HG03280 (cell line): ENCODE data around the gene PCSK6.

Source experiments
- ATAC-seq: cut with Tn5 transposase; IDR thresholded peaks from one replicate; pipeline ENCODE4 v1.9.1; 2021; ENCODE audit warnings: mild to moderate bottlenecking, moderate library complexity; ENCODE audit not compliant: unreplicated experiment

Gene PCSK6

DNA sequence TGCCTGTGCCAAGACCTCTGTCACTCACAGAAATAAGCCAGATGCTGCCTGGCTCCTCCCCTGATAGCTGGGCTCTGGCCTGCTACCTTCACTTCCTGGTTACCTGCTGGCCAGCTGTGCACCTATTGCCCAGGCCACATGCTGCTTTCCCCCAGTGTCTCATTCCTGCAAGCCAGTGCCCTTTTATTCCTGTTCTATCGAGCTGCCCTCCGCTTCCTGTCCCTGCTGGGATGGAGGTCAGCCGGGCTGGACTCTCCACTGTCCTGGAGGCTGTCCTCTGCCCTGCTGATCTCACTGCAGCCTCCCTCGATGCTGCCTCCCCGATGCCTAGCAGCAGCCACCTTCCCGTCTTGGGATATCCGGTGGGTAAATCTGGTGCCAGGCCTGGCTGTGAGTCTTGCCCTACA, 157.4 kb downstream of the PCSK6 start:
- ATAC-seq, result no peak

GRCh38 chr15:101329867-101330380, 159.6 kb downstream of the PCSK6 start:
- no peak for ATAC-seq

- no peak for ATAC-seq
Measured at GRCh38 chr15:101329309-101329863, 160.1 kb downstream of the PCSK6 start.

DNA sequence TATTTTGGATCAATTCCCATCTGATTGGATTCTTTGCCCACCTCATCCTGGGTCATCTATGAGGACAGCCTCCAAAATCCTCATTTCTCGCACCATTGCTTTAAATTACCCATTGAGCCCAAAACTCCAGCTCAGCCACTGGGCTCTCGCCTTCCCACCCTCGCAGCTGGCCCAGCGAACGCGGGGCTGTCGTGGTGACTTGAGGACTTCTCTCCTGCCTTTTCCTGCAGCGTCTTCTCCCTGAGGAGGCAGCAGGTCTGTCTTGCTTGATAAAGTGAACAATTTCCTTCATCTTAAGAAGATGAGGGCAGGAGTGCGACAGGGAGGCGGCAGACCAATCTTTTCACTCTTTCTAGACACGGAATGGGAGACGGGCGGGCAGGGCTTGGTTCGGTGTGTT, 161.5 kb downstream of the PCSK6 start:
- ATAC-seq, result no peak

DNA sequence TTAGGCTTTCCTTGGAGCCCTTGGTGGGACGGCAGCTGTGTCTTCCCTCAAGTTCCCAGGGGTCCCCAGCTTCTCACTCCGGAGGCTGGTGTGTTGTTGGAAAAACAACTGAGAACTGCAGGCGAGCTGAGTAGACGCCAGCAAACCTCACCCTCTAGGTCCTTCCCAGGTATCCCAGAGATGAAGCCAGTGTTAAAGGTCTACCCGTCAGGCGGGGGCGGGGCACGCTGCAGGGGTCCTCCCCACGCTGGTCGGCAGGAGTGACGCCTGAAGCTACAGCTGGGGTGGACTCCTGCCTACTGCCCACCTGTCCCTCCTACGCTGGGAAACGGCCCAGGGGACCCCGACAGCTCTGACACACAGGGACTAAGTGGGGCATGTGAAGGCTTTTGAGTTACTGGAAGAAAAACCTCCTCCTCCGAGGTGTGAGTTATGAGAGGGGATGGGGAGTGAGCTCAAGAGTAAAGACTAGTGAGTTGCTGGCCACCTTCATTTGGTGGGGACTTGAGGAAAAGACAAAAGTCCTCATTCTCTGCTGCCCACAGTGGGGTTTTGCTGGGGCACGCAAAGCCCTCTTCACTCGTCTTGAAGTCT, 162.3 kb downstream of the PCSK6 start:
- ATAC-seq, result no peak

GRCh38 chr15:101326462-101327146, 162.9 kb downstream of the PCSK6 start:
- no peak for ATAC-seq

DNA sequence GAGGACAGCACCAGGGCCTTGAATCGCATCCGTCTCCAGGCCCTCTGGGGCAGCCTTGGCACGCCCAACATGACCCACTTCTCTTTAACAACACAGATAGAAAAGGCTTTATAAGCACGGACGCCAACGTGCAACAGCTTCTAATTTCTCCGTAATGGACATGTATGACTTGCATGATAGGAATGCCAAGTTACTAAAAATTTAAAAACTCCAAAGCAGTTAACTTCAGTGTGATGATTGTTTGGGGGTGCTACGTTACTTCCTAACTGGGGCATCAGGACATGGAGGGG, 163.5 kb downstream of the PCSK6 start:
- no peak for ATAC-seq

DNA sequence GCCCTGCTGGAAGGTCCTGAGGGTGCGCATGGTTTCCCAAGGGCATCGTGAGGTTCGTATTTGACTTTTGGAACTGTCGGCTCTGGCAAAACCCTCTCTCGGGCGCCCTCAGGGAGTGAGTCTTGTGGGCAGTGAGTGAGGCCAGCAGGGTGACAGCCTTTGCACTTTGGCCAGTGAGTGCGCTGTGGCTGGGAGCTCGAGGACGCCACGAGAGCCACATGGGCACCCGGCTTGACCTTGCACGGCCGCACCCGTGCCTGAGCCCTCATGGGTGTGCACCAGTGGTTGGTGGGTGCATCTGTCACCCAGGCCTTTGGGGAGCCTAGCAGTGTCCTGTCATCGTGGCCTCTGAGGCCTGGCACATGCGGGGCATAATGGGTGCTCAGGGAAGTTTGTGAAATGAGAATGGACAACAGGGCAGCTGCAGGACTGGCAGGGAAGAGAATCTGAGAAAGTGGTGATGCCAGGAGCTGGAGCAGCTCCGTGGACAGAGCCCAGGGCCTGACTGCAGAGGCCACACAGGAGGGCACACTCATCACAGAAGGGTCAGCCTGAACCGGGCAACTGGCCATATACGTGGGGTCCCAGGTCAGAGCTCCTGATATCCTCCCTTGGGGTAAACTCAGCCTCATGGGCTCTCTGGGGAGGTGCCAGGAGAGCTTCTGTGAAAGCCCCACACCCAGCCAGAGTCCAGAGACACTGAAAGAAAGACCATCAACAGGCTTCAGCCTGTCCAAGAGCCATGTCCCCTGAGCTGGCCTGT, 164.1 kb downstream of the PCSK6 start:
- no peak for ATAC-seq

- no peak for ATAC-seq
Measured at GRCh38 chr15:101324524-101325177, 164.9 kb downstream of the PCSK6 start.

DNA sequence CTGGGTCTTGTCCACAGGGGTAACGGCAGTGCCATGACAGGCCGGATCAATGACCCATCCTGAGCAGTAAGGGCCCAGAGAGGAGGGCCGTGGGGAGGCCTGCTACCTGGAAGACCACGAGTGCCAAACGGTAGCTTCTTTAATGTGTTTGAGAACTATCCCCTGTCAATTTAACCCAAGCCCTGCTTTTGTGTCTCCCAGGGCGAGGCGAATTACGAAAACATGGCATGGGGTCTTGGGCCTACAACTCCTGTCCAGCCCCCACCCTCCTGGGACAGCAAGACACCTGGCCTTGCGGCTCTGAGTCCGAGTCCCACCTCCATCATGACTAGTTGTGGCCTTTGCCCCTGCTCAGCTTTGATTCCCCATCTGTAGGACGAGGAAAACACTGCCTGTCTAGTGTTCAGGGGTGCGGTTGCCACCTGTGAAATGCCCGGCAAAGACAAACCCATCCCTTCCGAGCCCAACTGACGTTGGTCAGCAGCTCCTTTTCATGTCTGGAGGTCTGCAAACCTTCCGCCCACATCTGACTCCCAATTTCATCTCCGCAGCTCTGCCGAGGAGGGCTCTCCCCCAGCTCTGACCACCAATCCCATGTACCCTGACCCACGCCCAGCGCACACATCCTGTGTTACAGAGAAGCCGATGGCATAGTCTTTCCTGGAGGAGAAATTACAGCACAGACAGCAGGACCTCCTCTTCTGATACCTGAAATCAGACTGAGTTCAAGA, 165.5 kb downstream of the PCSK6 start:
- ATAC-seq, result no peak

DNA sequence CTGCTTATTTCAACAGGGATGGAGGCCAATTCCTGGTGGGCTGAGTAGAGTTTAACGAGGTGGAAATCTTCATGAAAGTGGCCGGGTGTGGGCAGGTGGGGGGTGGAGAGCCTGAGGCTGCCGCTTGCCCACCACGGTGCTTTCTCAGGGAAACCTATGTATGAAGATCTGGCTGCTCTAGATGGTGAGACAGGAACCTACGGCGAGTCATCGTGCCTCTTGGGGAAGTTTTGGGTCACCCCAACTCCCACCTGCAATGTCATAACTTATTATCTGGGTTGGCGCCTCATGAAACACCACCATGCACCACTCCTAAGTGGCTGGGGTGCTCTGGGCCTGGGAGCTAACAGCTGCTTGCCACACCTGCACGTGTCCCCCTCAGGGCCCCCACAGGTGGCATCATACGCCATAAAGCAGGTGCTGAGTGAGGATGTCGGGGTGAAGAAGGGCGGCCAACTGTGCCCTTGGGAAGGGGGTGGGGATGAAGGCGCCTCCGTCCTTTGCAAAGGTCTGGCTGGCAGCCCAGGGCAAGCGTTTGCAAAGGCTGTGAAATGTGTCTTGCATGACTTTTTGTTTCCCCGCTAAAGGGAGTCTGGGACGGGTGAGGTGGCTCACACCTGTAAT, 166.5 kb downstream of the PCSK6 start:
- ATAC-seq, result no peak

DNA sequence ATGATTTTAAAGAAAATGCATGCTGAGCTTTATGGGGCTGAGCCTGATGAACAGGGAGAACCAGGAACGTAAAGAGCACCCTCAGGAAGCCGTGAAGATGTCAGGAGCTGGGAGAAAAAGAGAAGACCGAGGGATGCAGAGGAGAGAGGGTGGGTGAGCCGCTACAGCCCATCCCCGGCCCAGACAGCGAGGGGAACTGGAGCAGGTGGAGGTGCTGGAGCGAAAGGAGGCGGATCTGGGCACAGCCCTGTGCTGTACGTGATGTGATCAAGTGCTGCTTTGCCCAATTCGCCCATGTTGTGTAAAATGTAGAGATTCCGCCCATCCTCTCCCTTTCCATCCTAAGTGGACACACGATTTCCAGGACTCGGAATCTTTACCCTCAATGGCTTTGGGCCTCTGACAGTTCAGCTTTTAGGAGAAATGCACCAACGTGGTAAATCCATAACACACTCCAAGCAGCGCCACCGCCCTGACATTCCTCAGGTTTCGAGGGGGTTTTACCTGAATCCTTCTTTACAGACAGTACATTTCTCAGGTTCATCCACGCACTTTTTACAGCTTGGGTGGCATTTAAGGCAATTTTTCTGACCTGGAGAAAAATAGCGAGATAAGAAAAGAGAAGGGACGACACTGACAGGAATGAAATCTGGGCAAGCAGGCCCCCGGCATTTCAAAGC, 167.4 kb downstream of the PCSK6 start:
- no peak for ATAC-seq

- peak; percentile 78 for ATAC-seq
Measured at GRCh38 chr15:101320501-101321052, 168.9 kb downstream of the PCSK6 start.

DNA sequence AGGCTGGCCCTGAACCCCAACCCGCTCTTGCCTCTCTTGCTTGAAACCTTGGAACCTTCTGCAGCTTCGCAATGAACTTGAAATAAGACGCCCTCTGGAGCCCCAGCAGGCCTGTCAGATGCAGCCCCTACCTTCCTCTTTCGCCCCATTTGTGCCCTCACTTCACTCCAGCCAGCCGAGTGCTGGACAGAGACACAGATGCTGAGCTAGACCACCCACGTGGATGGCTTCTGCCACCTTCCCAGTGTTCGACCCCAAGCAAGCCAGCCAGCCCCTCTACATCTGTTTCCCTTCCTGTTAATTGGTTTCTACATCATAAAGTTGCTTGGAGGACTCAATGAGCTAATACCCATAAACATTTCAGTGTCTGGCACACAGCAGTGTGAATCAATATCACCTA, 170.7 kb downstream of the PCSK6 start:
- ATAC-seq, result no peak

DNA sequence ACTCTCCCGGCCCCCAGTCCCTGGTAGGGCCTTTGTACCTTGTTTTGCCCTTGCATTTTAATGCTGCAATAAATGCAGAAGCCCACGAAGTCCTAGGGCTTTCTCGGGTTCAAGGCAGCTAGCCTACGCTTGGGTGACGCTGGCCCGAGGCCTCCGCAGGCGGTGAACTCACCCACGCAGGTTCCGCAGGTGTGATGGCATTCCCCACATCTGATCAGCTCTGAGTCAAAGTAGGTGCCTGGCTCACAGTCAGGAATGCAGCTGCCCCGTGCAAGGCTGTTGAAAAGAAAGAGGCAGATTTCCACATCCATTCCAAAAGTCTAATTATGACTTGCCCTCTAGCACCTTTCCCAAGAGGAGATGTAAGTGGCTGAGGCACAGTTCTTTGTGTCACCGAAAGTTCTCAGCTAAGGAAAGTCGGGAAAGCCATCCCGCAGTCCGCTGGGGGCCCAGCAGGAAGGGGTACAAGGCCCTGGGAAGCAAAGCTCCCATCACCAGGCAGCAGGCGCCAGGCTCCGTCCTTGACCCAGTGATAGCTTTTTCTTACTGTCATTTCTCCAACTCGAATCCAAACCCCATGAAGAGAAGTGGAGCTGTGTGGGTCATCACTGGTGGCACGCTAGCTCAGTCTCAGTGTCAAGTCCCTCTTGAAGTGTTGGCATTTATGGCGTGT, 171.2 kb downstream of the PCSK6 start:
- ATAC-seq, result no peak

DNA sequence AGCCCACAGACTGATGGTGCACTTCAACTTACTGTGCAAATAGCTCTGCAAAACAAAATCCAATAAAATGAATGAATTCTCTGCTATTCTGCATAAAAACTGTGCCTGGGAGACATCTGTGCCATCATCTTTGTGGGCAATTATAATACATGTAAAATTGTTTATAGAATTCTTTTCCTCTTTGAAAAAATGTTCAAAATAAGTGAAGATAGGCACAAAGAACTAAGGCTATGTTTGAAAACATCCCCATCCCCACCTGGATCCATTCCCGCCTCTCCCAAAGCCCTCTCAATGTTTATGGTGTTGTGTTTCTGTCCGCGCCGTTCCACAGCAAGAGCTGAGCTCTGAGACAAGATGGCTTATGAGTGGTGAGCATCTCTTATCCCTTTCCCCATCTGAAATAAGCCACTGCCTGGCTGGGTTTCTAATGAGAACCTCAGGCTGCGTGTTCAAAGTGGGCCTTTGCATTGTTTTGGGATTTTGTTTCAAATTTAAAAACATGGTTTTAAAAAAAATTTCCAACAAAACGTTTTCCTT, 172.1 kb downstream of the PCSK6 start:
- no peak for ATAC-seq

DNA sequence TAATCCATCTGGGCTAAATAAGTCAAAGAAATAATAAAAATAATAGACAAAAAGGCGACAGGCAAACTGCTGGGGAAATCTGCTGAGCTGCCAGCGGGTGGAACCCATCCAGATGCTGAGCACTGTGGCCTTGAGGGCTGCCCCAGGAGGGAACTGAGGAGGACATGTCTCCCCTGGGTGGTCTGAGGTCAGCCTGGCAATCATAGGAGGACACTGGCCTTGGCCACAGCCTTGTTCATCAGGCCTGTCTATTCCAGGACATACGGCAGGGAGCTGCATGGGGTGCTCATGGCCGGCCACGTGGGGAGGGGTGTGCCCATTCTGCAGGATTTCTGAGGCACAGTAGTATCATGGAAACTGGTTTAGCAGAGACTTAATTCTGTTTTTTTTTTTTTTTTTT, 173.0 kb downstream of the PCSK6 start:
- ATAC-seq, result no peak

DNA sequence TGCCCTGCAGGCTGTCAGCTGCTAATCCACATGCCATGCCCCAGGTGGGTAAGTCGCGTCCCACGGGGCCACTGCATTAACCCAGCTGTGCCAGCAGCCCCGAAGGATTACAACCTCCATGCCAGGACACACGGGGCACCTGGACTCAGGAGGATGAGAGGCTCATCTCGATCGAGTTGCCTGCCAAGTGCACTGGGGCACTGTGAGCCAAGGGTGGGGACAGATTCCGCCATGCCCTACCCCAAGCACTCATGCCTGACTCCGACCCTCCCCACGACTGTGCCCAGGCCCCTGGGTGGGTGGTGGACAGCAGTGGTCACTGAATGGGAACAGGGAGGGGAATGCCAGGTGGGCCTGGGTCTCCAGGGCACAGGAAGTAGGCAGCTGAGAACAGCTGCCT, 173.8 kb downstream of the PCSK6 start:
- no peak for ATAC-seq
